ENCODE results near the gene RBPJL. TPM values are rescaled to one million over a fixed set of nuclear protein-coding genes. Genes with fewer than 3 reads are reported as not detected.

The RBPJL gene
- total and polyA plus RNA-seq, 4 donors, result not detected

- Histone ChIP-seq H3K9ac (ENCODE audit: low read depth in 1 of 2, low read length in 2 of 2) (peak overlapping the region in 1 of 2 donors; percentile 92), H3K27me3 (ENCODE audit: control insufficient read depth in 4 of 4, insufficient read depth in 4 of 4, low read length in 3 of 4) (no peaks in the 10 kb centered on the region), H3K4me3 (ENCODE audit: low read depth in 1 of 3, low read length in 3 of 3) (no peak overlapping the region)
Measured at GRCh38 chr20:45358282-45359068, 51.8 kb downstream of the RBPJL start.

More at GRCh38 chr20:45358282-45359068, 51.8 kb downstream of the RBPJL start:
- Histone ChIP-seq H3K36me3 (ENCODE audit: control insufficient read depth in 4 of 4, insufficient read depth in 3 of 4, low read depth in 1 of 4, low read length in 3 of 4) (no peaks in the 10 kb centered on the region), H3K27ac (ENCODE audit: low read depth in 1 of 2, low read length in 2 of 2) (peak overlapping the region; percentile 98), H3K4me1 (ENCODE audit: control insufficient read depth in 4 of 4, insufficient read depth in 4 of 4, low read length in 3 of 4) (peaks cover 16 to 45% (median 31%) of the 10 kb centered on the region in 4 donors), H3K9me3 (ENCODE audit: control insufficient read depth in 4 of 4, low read length in 3 of 4) (no peaks in the 10 kb centered on the region)
- TF ChIP-seq HNF4G (IDR thresholded peaks at IDR 0.05) (peak; percentile 77), ZBTB33 (IDR thresholded peaks at IDR 0.05) (peak; percentile 80), SP1 (IDR thresholded peaks at IDR 0.05) (peak; percentile 80), FOXA1 (IDR thresholded peaks at IDR 0.05) (peak; percentile 73), FOXA2 (IDR thresholded peaks at IDR 0.05) (peak; percentile 67), NR2F2 (IDR thresholded peaks at IDR 0.05) (peak; percentile 61), RAD21 (IDR thresholded peaks at IDR 0.05) (peak; percentile 41 to 44), YY1 (IDR thresholded peaks at IDR 0.05) (no peak), JUND (IDR thresholded peaks at IDR 0.05) (peak; percentile 50 to 92), REST (IDR thresholded peaks at IDR 0.05) (peak; percentile 74), HNF4A (conservative IDR thresholded peaks at IDR 0.05) (peak; percentile 90 to 94), GABPA (IDR thresholded peaks at IDR 0.05 in 1 of 2, conservative IDR thresholded peaks at IDR 0.05 in 1 of 2) (peak in 1 of 2 donors; percentile 63), ATF3 (IDR thresholded peaks at IDR 0.05) (peak; percentile 78), EGR1 (IDR thresholded peaks at IDR 0.05; ENCODE audit: low read depth in 2 of 2) (peak; percentile 85 to 93), MAX (IDR thresholded peaks at IDR 0.05) (peak; percentile 93), RXRA (IDR thresholded peaks at IDR 0.05) (peak; percentile 62 to 93), CTCF (IDR thresholded peaks at IDR 0.05; ENCODE audit: low read depth, low read length, missing input control) (no peak), TAF1 (conservative IDR thresholded peaks at IDR 0.05) (peak; percentile 90)
- DNase-seq (ENCODE audit: low spot score), result no peak
- WGBS, result 15% methylated on average over 10 of the region's 10 CpGs
